Endometrial microvascular endothelial cells (primary cell): ENCODE results near the gene ORC1. TPM values are rescaled to one million over a fixed set of nuclear protein-coding genes. Genes with fewer than 3 reads are reported as not detected.

Source experiments
- in situ Hi-C: cut with HindIII; loops from 2 replicates; pipeline ENCODE4 v1.10.0; 2017; ENCODE audit warnings: low sequenced_read_pairs, low pct_unique_long_range_greater_than_20kb; ENCODE audit errors: inconsistent ontology term
- total RNA-seq: library from RNA; depleted of rRNA; stranded (reverse); fragments of >200 nt; gene quantifications from one replicate; pipeline ENCODE4 v1.2.3, GENCODE V29; 2015; ENCODE audit errors: inconsistent ontology term

ORC1 gene
- total RNA-seq, 1 donor from 2014 or later, result 14.8 TPM

GRCh38 chr1:52355847-52356505 is 48.2 kb downstream of the ORC1 start:
- in situ Hi-C loops, result no loop called here

GRCh38 chr1:52355436-52355835 is 48.8 kb downstream of the ORC1 start:
- in situ Hi-C loops, result no loop called here

GRCh38 chr1:52352690-52353089 is 51.5 kb downstream of the ORC1 start:
- in situ Hi-C loops, result no loop called here

GRCh38 chr1:52348704-52349300 is 55.4 kb downstream of the ORC1 start:
- in situ Hi-C loops, result no loop called here

GRCh38 chr1:52346653-52347052 is 57.6 kb downstream of the ORC1 start:
- in situ Hi-C loops, result no loop called here

GRCh38 chr1:52345252-52345651 is 59.0 kb downstream of the ORC1 start:
- in situ Hi-C loops, result no loop called here

GRCh38 chr1:52343979-52344378 is 60.2 kb downstream of the ORC1 start:
- in situ Hi-C loops, result no loop called here

- in situ Hi-C loops, result no loop called here
Observed at GRCh38 chr1:52341655-52342260, 62.5 kb downstream of the ORC1 start.

- in situ Hi-C loops, result no loop called here
Observed at GRCh38 chr1:52337439-52337838, 66.8 kb downstream of the ORC1 start.

- in situ Hi-C loops, result no loop called here
Observed at GRCh38 chr1:52334906-52335528, 69.2 kb downstream of the ORC1 start.

- in situ Hi-C loops, result no loop called here
Observed at GRCh38 chr1:52332411-52332810, 71.8 kb downstream of the ORC1 start.

GRCh38 chr1:52328615-52329014 is 75.6 kb downstream of the ORC1 start:
- in situ Hi-C loops, result no loop called here

GRCh38 chr1:52325786-52326185 is 78.4 kb downstream of the ORC1 start:
- in situ Hi-C loops, result no loop called here

- in situ Hi-C loops, result no loop called here
Observed at GRCh38 chr1:52323731-52324130, 80.5 kb downstream of the ORC1 start.

Other genes with a start within 250 kb of the ORC1 start
- gene CC2D1B, start 38.2 kb downstream of the ORC1 start, total RNA-seq, result 21.8 TPM
- 24.1 TPM for gene PRPF38A, start 179 bp upstream of the ORC1 start, total RNA-seq
- 33.1 TPM for gene TUT4, start 148.7 kb upstream of the ORC1 start, total RNA-seq
- 35.3 TPM for gene GPX7, start 197.9 kb upstream of the ORC1 start, total RNA-seq
- gene SHISAL2A, start 228.7 kb upstream of the ORC1 start, total RNA-seq, result not detected